ENCODE measurements around the gene ZNRF1. TPM values are rescaled to one million over a fixed set of nuclear protein-coding genes. Genes with fewer than 3 reads are reported as not detected.

The ZNRF1 gene
- total RNA-seq, 2 donors from 2014 or later: 9.3 to 21.4 TPM

DNA sequence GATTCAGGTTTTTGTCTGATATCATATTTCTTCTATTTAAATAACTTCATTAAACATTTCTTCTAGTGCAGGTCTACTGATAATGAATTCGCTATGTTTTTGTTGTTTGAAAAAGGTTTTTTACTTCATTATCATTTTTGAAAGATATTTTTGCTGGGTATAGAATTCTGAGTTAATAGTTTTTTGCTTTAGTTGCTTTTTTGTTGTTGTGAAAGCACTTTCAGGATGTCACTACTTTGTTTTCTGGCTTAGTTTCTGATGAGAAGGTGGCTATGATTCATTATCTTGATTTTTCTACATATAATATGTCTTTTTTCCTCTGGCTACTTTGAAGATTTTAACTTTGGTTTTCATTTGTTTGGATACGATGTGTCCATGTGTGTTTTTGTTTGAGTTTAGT, 153.0 kb downstream of the ZNRF1 start:
- ATAC-seq (no peak), DNase-seq (no peak)
- intact Hi-C loops (cut with DNase I): no loop called here
- no peak overlapping the region for H3K27ac ChIP-seq
- H3K9me3 ChIP-seq: no peaks in the 10 kb centered on the region
- no peak overlapping the region for H3K4me3 ChIP-seq
- H3K4me1 ChIP-seq: no peaks in the 10 kb centered on the region
- WGBS, 2 donors: 72 to 73% methylated on average over 2 of the region's 2 CpGs
- TF ChIP-seq POLR2A (IDR thresholded peaks at IDR 0.05): no peak
- H3K27me3 ChIP-seq: no peaks in the 10 kb centered on the region
- H3K36me3 ChIP-seq (replicated peaks in 1 of 2; ENCODE audit: insufficient read depth in 1 of 2, low read depth in 2 of 2): no peaks in the 10 kb centered on the region

- no peaks in the 10 kb centered on the region for H3K4me1 ChIP-seq
- no peak for DNase-seq
- no peaks in the 10 kb centered on the region for H3K36me3 ChIP-seq (replicated peaks in 1 of 2; ENCODE audit: insufficient read depth in 1 of 2, low read depth in 2 of 2)
- TF ChIP-seq CTCF (IDR thresholded peaks at IDR 0.05): no peak
- TF ChIP-seq POLR2A (IDR thresholded peaks at IDR 0.05): no peak
- no peak for ATAC-seq
- intact Hi-C loops (cut with DNase I): no loop called here
- no peak overlapping the region for H3K27ac ChIP-seq
- no peaks in the 10 kb centered on the region for H3K27me3 ChIP-seq
- no peak overlapping the region for H3K4me3 ChIP-seq
- H3K9me3 ChIP-seq: no peaks in the 10 kb centered on the region
Measured at GRCh38 chr16:75152635-75153034, 153.8 kb downstream of the ZNRF1 start.

- TF ChIP-seq POLR2A (IDR thresholded peaks at IDR 0.05) (no peak), CTCF (IDR thresholded peaks at IDR 0.05) (no peak)
- Histone ChIP-seq H3K4me3 (no peak overlapping the region), H3K36me3 (replicated peaks in 1 of 2; ENCODE audit: insufficient read depth in 1 of 2, low read depth in 2 of 2) (no peaks in the 10 kb centered on the region), H3K27ac (no peak overlapping the region), H3K4me1 (no peaks in the 10 kb centered on the region), H3K27me3 (no peaks in the 10 kb centered on the region), H3K9me3 (no peaks in the 10 kb centered on the region)
- ATAC-seq: no peak
- DNase-seq: no peak
- 93 to 100% methylated on average over 1 of the region's 1 CpG for WGBS, 2 donors
- intact Hi-C loops (cut with DNase I): no loop called here
Measured at GRCh38 chr16:75160386-75160785, 161.6 kb downstream of the ZNRF1 start.

Other genes with a start within 250 kb of the ZNRF1 start
- 1 to 10 TPM; 3.3 to 5.4 TPM for gene FA2H, start 224.2 kb upstream of the ZNRF1 start, total RNA-seq
- gene WDR59, start 13.9 kb upstream of the ZNRF1 start, total RNA-seq: 10 to 100 TPM; 29.6 to 59.3 TPM
- gene LDHD, start 117.8 kb downstream of the ZNRF1 start, total RNA-seq: 10 to 100 TPM; 27.7 to 28.3 TPM
- 1 to 10 TPM; 1.6 to 3.4 TPM for gene ZFP1, start 149.5 kb downstream of the ZNRF1 start, total RNA-seq
- over 10,000 TPM; 18,538 to 32,261 TPM for gene CTRB2, start 208.1 kb downstream of the ZNRF1 start, total RNA-seq
- over 10,000 TPM; 14,932 to 20,352 TPM for gene CTRB1, start 220.0 kb downstream of the ZNRF1 start, total RNA-seq